Measurements from ENCODE around the gene ABCC3.

ABCC3 gene

GRCh38 chr17:50638966-50639713 is 4.5 kb downstream of the ABCC3 start:
- TF ChIP-seq ZFX (IDR thresholded peaks at IDR 0.05) = no peak
- TF ChIP-seq, protein P1, sequence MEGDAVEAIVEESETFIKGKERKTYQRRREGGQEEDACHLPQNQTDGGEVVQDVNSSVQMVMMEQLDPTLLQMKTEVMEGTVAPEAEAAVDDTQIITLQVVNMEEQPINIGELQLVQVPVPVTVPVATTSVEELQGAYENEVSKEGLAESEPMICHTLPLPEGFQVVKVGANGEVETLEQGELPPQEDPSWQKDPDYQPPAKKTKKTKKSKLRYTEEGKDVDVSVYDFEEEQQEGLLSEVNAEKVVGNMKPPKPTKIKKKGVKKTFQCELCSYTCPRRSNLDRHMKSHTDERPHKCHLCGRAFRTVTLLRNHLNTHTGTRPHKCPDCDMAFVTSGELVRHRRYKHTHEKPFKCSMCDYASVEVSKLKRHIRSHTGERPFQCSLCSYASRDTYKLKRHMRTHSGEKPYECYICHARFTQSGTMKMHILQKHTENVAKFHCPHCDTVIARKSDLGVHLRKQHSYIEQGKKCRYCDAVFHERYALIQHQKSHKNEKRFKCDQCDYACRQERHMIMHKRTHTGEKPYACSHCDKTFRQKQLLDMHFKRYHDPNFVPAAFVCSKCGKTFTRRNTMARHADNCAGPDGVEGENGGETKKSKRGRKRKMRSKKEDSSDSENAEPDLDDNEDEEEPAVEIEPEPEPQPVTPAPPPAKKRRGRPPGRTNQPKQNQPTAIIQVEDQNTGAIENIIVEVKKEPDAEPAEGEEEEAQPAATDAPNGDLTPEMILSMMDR (conservative IDR thresholded peaks at IDR 0.05) = no peak
- peak overlapping the region; percentile 54 for H3K27ac ChIP-seq

GRCh38 chr17:50640686-50641351 is 6.1 kb downstream of the ABCC3 start:
- H3K27ac ChIP-seq = peak overlapping the region; percentile 54
- no peak for TF ChIP-seq ZFX (IDR thresholded peaks at IDR 0.05)
- TF ChIP-seq, protein P1 (conservative IDR thresholded peaks at IDR 0.05) = no peak

DNA sequence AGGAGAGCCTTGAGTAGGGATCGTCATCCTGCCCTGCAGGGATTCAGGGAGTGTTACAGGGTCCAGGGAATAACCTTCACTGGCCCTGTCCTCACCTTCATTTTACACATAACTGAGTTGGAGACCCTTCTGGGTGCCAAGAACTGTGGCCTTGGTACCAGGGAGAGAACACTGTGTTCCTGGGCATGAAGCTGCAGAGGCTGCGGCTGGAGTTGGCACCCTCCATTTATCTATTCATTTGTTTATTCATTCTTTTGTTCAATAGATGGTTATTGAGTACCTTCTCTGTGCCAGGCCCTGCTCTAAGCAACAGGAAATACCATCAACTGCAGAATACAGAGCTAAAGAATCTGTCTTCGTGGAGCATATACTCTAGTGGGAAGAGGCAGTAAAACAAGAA is 6.7 kb downstream of the ABCC3 start:
- peak overlapping the region; percentile 54 for H3K27ac ChIP-seq
- no peak for TF ChIP-seq ZFX (IDR thresholded peaks at IDR 0.05)
- TF ChIP-seq, protein P1 (conservative IDR thresholded peaks at IDR 0.05) = no peak

DNA sequence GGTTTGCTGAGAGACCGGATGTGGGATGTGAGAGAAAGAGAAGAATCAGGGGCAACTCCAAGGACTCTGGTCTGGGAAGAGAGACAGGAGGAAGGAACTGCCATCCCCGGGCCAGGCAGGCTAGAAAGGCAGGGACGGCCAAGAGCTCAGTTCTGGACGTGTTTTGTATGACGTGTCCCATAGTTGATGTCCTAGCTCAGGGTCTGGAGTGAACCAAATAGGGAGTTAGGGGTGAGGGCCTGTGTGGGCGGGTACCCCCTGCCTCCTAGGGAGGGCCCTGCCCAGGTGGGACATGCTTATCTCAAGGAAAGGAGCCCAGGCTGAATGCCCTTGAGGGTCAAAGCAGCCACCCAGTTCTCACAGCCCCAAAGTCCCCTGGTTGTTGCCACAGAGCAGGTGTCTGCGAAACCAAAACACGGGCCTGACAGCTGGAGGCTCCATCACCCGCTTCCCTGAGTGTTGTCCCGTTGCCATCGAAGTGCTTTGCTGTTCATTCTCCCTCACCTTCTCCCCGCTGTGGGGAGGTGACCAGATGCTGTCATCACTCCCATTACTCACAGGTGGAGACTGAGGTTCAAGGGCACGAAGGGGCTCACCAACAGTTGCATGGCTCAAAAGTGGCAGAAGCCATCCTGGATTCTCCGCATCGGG is 7.5 kb downstream of the ABCC3 start:
- TF ChIP-seq ZFX (IDR thresholded peaks at IDR 0.05) = no peak
- TF ChIP-seq, protein P1 (conservative IDR thresholded peaks at IDR 0.05) = no peak

GRCh38 chr17:50642722-50643656 is 8.3 kb downstream of the ABCC3 start:
- no peak for TF ChIP-seq ZFX (IDR thresholded peaks at IDR 0.05)
- TF ChIP-seq, protein P1 (conservative IDR thresholded peaks at IDR 0.05) = no peak
- no peak overlapping the region for H3K27ac ChIP-seq

More for the DNA sequence above, 7.5 kb downstream of the ABCC3 start:
- H3K27ac ChIP-seq = peak overlapping the region; percentile 54; the same call in 1 of the 2 replicates

DNA sequence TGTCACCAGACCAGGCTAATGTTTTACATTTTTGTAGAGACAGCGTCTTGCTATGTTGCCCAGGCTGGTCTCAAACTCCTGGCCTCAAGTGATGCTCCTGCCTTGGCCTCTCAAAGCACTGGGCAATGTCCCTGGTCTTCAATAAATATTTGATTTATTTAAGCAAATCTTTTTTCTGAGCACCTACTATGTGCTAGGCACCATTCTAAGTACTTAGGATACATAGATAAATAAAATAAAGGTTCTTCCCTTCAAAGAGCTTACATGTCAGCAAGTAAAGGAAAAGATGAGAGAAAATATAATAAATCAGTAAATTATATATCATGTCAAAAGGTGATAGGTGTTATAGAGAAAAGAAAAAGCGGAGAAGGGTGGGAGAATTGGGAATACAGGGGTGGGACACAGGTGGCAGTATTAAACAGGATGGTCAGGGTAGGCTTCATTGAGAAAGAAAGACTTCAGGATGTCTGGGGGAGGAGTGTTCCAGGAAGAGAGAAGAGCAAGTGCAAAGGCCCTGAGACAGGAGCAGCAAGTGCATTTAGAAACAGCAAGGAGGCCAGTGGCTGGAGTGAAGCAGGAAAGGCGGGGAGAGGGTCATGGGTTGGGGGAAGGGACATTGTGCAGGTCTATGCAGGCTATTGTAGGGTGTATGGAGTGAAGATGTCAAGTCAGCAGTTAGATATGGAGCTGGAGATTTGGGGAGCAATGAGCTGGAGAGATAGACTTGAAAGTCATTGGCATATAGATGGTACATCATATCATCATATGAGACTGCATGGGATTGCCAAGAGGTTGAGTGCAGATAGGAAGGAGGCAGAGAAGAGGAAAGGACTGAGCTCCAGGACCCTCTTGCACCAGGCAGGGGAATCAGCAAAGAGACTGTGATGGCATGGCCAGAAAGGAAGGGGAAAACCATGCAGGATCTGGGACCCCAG is 11.3 kb downstream of the ABCC3 start:
- H3K27ac ChIP-seq = no peak overlapping the region
- TF ChIP-seq ZFX (IDR thresholded peaks at IDR 0.05) = no peak
- TF ChIP-seq, protein P1 (conservative IDR thresholded peaks at IDR 0.05) = no peak
